ENCODE results near the gene MDGA2. TPM values are rescaled to one million over a fixed set of nuclear protein-coding genes. Genes with fewer than 3 reads are reported as not detected.

The MDGA2 gene
- total RNA-seq, 4 donors from 2014 or later = 4.2 TPM; not detected in 3

DNA sequence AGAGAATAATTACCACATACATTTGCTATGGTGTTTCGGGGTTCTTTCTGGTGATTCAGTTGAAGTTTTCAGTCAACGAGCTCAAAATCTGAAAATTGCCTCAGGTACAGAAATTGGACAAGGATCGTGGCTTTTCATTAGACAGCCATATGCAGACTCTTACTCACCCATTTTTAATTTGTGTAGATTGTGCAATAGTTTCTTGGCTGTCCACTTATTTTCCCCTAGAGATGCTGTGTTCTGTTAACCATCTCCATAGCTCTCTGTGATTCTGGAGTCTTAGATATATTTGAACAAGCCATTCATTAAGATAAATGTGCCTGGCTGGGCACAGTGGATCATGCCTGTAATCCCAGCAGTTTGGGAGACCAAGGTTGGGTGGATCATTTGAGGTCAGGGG lies 526.7 kb downstream of the MDGA2 start:
- TF ChIP-seq POLR2A (IDR thresholded peaks at IDR 0.05) = no peak
- TF ChIP-seq CTCF (IDR thresholded peaks at IDR 0.05) = no peak
- Histone ChIP-seq H3K4me1 (no peaks in the 10 kb centered on the region), H3K27ac (no peak overlapping the region), H3K27me3 (no peaks in the 10 kb centered on the region), H3K36me3 (no peaks in the 10 kb centered on the region), H3K4me3 (no peak overlapping the region), H3K9me3 (no peaks in the 10 kb centered on the region)
- no peak for DNase-seq
- intact Hi-C loops (cut with DNase I; ENCODE audit: low total_unique reads) = no loop called here

DNA sequence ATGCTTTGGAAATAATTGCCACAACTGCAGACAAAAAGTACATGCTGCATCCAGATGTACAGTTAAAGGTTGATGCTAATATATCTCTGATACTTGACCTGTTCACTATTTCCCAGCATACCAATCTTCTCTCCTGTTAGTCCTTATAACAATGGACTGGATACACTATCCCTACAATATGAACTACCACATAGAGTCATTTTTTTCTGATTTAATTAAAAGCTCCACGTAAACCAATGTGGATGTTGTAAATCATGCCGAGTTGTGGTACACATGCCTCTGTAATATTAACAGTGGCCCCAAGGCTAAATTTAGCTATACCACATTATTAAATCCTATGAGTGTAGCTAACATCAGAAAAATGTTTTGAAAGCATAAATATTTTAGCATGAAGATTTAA lies 554.8 kb downstream of the MDGA2 start:
- no peak for TF ChIP-seq POLR2A (IDR thresholded peaks at IDR 0.05)
- Histone ChIP-seq H3K9me3 (no peaks in the 10 kb centered on the region), H3K27me3 (no peaks in the 10 kb centered on the region), H3K27ac (no peak overlapping the region), H3K36me3 (no peaks in the 10 kb centered on the region), H3K4me1 (no peaks in the 10 kb centered on the region), H3K4me3 (no peak overlapping the region)
- no peak for DNase-seq
- intact Hi-C loops (cut with DNase I; ENCODE audit: low total_unique reads) = no loop called here

GRCh38 chr14:47103771-47104170 lies 571.6 kb downstream of the MDGA2 start:
- H3K27me3 ChIP-seq = no peaks in the 10 kb centered on the region
- no peaks in the 10 kb centered on the region for H3K36me3 ChIP-seq
- intact Hi-C loops (cut with DNase I; ENCODE audit: low total_unique reads) = no loop called here
- DNase-seq = no peak
- TF ChIP-seq CTCF (IDR thresholded peaks at IDR 0.05) = no peak
- TF ChIP-seq POLR2A (IDR thresholded peaks at IDR 0.05) = no peak
- H3K27ac ChIP-seq = no peak overlapping the region
- no peaks in the 10 kb centered on the region for H3K9me3 ChIP-seq
- H3K4me3 ChIP-seq = no peak overlapping the region
- H3K4me1 ChIP-seq = no peaks in the 10 kb centered on the region

DNA sequence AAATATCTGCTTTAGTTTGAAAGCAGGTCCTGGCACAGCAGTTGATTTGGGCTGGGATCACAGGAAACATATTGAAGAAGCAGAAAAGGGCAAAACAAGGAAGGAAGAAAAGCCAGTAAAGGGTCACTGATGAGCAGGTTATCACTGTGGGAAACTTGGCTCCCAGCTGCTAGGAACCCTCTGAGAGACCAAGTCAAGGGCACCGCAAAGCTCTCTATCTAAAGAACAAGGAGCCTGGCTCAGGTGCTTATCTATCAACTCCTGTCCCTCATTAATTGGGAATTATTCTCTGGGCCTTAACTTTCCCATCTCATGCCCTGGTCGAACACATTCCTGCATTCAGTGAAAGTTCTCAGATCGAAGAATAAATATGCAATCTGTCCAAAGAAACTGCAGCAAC lies 572.9 kb downstream of the MDGA2 start:
- no peak for DNase-seq
- intact Hi-C loops (cut with DNase I; ENCODE audit: low total_unique reads) = no loop called here
- TF ChIP-seq POLR2A (IDR thresholded peaks at IDR 0.05) (no peak), CTCF (IDR thresholded peaks at IDR 0.05) (no peak)

DNA sequence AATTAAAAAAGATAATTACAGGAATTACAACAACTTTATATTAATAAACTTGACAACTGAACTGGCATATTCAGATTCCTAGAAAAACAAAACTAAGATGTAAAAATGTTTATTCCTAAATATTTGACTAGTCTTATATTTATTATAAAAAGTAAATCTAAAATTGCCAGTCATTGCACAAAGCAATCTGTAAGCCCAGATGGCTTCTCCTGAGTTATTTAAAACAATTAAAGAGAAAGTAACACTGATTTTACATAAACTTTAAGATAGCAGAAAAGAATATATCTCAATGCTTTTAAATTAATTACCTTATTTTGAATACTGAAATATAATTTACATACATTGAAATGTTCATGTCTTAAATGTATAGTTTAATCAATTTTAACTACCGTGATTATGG lies 589.7 kb downstream of the MDGA2 start:
- Histone ChIP-seq H3K9me3 (no peaks in the 10 kb centered on the region), H3K4me3 (no peak overlapping the region), H3K27ac (no peak overlapping the region), H3K27me3 (no peaks in the 10 kb centered on the region), H3K36me3 (no peaks in the 10 kb centered on the region), H3K4me1 (no peaks in the 10 kb centered on the region)
- TF ChIP-seq POLR2A (IDR thresholded peaks at IDR 0.05) (no peak), CTCF (IDR thresholded peaks at IDR 0.05) (no peak)
- DNase-seq = no peak
- intact Hi-C loops (cut with DNase I; ENCODE audit: low total_unique reads) = no loop called here

More for the DNA sequence above, 572.9 kb downstream of the MDGA2 start:
- H3K4me1 ChIP-seq = no peaks in the 10 kb centered on the region
- H3K4me3 ChIP-seq = no peak overlapping the region
- no peaks in the 10 kb centered on the region for H3K9me3 ChIP-seq
- H3K36me3 ChIP-seq = no peaks in the 10 kb centered on the region
- no peaks in the 10 kb centered on the region for H3K27me3 ChIP-seq
- no peak overlapping the region for H3K27ac ChIP-seq

- DNase-seq = no peak
- Histone ChIP-seq H3K9me3 (no peaks in the 10 kb centered on the region), H3K36me3 (no peaks in the 10 kb centered on the region), H3K4me3 (no peak overlapping the region), H3K4me1 (no peaks in the 10 kb centered on the region), H3K27me3 (no peaks in the 10 kb centered on the region), H3K27ac (no peak overlapping the region)
- intact Hi-C loops (cut with DNase I; ENCODE audit: low total_unique reads) = no loop called here
- TF ChIP-seq POLR2A (IDR thresholded peaks at IDR 0.05) (no peak), CTCF (IDR thresholded peaks at IDR 0.05) (no peak)
Observed at GRCh38 chr14:47065326-47065725, 610.1 kb downstream of the MDGA2 start.

Data from uterus (tissue), 4 donors.